Uterus (tissue), 2 donors: Measurements from ENCODE around the gene EMID1.

Experiments used
- POLR2A ChIP-seq, 2 donors: fragments of 450-650 bp; IDR thresholded peaks; one replicate each; pipeline ENCODE4 v1.6.1; 2016; ENCODE audit warnings: antibody characterized with exemption in 2 of 2, mild to moderate bottlenecking in 1 of 2, moderate library complexity in 1 of 2
- TF ChIP-seq, protein P1 (sequence below), 4 experiments: fragments of 200-600 bp in 2 of 4; fragments of 450-650 bp in 2 of 4; sonication (generic) in 2 of 4; IDR thresholded peaks; one replicate each; pipeline ENCODE4 v1.5.1; 2016 to 2019; ENCODE audit warnings: antibody characterized with exemption in 4 of 4, mild to moderate bottlenecking in 2 of 4, moderate library complexity in 1 of 4

DNA sequence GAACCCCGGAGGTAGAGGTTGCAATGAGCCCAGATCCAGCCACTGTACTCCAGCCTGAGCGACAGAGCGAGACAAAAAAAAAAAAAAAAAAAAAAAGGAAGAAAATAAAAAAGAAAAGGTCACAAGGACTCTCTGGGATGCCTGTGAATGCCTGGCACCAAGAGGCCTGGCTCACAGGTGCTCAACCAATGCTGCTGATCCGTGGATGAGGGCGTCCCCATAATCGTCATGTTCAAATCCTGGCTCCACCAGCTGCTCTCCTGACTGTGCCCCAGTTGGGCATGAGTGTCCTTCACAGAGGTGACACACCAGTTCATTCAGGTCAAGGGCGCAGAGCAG lies 100.1 kb downstream of the EMID1 start:
- TF ChIP-seq, protein P1, sequence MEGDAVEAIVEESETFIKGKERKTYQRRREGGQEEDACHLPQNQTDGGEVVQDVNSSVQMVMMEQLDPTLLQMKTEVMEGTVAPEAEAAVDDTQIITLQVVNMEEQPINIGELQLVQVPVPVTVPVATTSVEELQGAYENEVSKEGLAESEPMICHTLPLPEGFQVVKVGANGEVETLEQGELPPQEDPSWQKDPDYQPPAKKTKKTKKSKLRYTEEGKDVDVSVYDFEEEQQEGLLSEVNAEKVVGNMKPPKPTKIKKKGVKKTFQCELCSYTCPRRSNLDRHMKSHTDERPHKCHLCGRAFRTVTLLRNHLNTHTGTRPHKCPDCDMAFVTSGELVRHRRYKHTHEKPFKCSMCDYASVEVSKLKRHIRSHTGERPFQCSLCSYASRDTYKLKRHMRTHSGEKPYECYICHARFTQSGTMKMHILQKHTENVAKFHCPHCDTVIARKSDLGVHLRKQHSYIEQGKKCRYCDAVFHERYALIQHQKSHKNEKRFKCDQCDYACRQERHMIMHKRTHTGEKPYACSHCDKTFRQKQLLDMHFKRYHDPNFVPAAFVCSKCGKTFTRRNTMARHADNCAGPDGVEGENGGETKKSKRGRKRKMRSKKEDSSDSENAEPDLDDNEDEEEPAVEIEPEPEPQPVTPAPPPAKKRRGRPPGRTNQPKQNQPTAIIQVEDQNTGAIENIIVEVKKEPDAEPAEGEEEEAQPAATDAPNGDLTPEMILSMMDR (IDR thresholded peaks at IDR 0.05), result no peak
- no peak for TF ChIP-seq POLR2A (IDR thresholded peaks at IDR 0.05)
